IPS DF 19.7 (cell line): ENCODE results near the gene PAGE2B.
"Not testable (repeated sequence)": the region's sequence is repeated elsewhere in the genome, so short reads cannot be mapped to it uniquely, and the experiment has no call there.

Experiments used
- DNase-seq: peaks from one replicate; pipeline ENCODE4 v3.0.0-alpha.2; 2013; ENCODE audit warnings: low read depth, low spot score

Gene PAGE2B

DNA sequence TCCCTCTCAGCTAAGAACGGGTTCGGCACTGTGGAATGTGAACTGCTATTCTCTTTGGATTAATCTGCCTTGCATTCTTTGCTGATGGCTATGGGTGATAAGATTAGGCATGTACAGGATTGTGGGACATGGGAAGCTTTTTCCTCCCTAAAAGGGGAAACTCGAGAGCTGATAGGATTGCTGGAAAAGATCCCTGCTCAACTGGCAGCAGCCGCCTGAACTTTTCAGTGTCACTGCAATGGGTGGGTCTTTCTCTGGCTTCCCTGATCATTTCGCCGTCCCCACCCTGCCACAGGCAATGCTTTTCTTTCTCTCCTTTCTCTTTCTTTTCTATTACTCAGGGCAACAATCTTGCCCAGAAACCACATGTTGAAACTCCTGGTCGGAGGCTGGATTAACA lies 34.5 kb downstream of the PAGE2B start:
- DNase-seq, result no peak

DNA sequence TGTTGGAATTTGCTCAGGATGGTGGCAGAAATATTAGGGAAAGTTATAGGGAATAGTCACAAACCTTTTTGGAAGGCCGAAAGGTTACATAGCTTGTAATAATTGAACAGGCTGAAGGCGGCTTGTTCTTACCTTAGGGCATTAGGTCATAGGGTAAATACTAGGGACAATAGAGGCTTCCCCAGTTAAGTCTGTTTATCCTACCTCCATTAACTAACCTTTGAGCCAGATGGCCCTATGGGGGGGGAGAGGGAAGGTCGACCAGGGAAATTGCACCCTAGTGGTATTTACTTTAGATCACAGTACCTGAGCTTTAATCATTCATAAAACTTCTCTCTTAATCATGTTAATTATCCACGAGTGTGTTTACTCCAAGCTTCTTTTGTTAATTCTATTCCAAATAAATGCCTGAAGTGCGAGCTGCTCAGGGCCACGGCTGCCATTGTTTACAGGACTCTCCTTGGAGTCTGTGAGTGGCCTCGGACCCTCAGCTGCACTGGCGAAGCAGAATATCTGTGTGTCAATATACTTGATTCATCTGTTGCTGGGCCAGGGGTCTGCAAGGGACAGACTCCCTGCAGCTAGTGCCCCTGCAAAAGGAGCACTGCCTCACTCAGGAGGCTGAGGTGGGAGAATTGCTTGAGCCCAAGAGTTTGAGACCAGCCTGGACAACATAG lies 36.9 kb downstream of the PAGE2B start:
- no peak for DNase-seq

DNA sequence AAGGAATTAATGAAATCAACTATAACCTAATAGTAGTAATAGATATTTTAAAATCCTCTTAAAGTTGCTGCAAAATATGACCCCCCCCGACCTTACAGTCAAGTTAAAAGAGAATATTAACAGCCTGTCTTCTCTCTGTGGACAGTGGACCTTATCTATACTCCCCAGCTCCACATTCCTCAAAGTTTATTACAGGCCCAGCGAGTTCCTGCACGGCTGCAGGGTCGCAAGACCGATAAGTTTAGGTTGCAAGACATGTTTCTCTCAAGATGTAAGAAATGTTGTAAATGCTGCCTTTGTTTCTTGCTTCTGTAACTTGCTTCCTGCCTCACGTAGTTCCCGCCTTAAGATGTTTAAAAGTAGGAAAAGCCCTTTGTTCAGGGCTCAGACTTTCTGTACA lies 41.8 kb downstream of the PAGE2B start:
- not testable (repeated sequence) for DNase-seq

DNA sequence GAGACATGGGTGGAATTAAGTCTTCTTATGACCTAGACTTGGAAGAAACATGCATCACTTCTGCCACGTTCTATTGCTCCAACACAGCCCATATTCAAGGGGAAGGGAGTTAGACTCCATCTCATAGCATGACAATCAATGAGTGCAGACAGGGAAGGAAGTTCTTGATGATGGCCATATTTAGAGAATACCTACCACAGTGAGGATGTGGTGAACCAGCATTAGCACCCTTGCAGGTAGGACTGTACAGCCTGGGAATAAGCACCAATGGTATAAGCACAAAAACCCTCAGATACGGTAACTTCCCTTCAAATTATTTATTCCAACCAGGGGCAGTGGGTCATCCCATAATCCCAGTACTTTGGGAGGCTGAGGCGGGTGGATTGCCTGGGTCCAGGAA lies 43.7 kb downstream of the PAGE2B start:
- DNase-seq, result no peak

DNA sequence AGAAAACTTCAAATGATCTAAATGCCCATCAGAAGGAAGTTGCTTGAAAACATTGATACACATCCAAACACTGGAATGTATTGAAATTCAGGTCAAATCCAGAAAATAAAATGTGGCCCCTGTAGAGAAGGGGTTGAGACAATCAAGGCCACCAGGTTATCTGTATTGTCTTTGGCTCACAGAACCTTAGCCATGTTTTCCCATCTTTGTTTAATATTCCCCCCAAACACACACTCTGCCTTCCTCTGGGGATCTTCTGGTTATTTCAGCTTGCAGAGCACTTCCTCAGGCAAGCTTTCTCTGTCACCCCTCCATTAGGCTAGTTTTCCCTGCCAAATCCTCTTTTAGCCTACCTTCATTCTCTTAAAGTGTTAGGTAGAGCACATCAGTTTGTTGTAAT lies 44.4 kb downstream of the PAGE2B start:
- DNase-seq, result no peak

DNA sequence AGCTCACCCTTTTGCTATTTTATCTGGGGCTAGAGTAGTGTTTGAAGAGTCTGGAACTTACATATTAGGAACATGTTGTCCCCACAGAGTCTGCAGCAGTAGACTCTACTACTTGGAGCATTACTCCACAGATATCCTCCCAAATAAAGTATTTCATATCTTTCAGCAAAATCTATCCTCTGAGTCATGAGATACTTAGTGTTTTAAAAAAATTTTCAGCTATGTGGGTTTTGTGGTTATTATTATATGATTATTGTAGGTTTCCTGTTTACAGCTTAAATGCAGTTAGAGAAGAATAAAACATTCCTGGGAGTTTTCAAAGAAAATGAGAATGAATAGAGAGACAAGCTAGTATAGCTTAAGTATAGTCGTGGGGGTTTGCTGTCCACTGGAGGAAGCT lies 44.9 kb downstream of the PAGE2B start:
- DNase-seq, result no peak

DNA sequence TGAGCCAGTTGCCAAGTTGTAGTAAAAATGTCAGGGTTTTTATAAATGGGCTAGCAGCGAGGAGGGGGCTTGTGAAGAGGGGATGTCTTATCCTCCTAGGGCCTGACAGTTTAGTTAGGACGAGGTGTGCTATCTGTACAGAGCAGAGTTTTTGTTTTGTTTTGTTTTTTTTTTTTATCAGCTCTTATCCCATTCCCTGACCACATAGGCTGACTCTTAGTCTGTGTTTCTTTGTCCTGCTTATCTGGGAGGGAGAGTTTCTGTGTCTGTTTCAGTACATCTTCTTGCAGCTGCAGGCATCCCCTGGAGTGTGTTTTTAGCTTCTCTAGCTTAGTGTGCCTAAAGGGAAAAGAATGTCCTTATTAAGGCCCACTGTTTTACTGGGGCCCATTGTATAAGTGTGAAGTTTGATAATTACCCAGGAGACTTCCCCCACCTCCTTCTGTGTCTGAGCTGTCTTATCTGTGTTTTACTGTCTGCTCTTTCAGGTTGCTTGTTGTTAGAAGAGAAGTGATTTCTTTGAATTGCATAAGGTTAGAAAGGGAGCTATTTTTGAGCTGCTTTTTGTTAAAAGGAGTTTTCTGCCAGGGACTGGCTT lies 46.0 kb downstream of the PAGE2B start:
- no peak for DNase-seq

DNA sequence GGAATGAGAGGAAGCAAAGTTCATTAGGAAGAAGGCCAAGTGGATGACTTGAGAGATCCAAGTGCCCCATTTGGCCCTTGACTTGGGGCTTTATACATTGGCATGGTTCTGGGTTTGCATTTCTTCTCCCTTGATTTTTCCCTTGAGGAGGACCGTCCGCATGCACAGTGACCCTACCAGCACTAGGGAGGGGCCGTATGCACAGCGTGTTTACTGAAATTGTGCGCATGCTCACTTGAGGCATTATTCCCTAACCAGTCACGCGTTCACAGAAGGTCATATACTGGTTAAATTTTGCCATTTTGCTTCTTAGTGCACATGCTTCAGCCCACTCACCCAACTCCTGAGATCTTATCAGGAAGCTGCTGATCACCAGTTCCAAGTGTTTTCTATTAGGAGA lies 49.1 kb downstream of the PAGE2B start:
- DNase-seq, result no peak

DNA sequence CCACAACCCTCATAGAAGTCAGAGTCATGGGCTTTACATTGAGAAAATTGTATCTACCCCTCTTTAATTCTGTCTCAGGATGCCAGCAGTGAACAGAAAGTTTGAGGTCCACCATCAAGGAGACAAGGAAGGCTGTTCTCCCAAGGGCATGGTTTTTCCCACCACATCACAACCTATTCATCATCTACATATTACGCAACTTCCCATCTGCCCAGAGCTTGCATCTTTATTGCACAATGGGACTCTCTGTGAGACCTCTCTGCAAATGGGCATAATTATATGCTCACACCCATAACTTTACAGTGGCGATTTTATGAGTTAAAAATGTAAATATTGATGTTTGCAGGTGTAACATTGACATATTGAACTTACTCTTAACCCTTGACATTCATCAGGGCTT lies 52.9 kb downstream of the PAGE2B start:
- DNase-seq, result no peak
